ENCODE measurements around the gene NR1I2.

The NR1I2 gene

DNA sequence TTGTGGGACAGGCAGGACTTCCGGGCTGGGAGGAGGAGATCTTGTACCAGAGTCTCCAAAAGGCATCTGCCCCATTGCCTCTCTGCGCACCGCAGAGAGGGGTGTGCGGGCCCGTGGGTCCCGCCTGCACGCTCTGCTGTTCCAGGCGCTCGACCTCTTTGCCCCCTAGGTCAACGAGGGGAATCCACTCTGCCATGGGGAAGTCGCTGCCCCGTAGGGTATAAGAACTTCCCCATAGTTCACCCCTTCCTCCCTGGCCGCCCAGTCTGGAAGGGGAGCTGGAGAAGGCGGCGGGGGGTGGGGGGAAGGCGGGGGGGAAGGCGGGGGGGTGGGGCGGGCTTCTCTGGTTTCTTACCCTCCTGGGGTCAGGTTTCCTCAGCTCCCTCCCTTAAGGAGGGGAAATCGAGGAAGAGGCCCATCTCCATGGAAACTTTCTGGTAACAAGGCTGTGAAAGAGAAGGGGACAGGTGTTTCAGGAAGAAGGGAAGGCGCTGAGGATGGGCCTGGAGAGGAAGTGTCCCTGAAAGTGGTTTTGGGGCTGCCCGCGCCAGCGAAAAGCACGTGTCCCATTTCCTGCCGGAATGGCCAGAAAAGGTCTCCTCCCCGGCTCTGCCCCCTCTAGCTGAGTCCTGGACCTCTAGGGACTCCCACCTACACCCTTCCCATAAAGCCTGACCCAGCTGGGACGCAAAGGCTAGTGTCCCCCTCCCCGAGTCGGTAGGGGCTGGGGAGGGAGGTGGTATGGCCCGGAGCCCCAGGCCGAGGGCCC, 27.5 kb downstream of the NR1I2 start:
- Histone ChIP-seq H4K20me1 (ENCODE audit: insufficient read depth, low read length, poor library complexity, severe bottlenecking) (no peaks in the 10 kb centered on the region), H3F3A (ENCODE audit: low read depth) (no peaks in the 10 kb centered on the region), H3K4me3 (ENCODE audit: low read length, poor library complexity, severe bottlenecking) (no peak overlapping the region), H3K9me2 (replicated peaks; ENCODE audit: low read depth, low read length) (no peaks in the 10 kb centered on the region), H3K4me2 (ENCODE audit: low read depth, low read length, poor library complexity, severe bottlenecking) (no peak overlapping the region), H3K79me2 (ENCODE audit: insufficient read depth, low read length) (no peaks in the 10 kb centered on the region), H3K27me3 (ENCODE audit: insufficient read depth, low read length, poor library complexity, severe bottlenecking) (no peaks in the 10 kb centered on the region), H3K9me3 (ENCODE audit: insufficient read depth, low read depth, low read length) (no peaks in the 10 kb centered on the region), H3K36me3 (ENCODE audit: insufficient read depth, low read length) (no peaks in the 10 kb centered on the region), H3K9ac (ENCODE audit: low read depth, low read length, poor library complexity, severe bottlenecking) (no peak overlapping the region), H2AFZ (ENCODE audit: low read length) (no peak overlapping the region), H3K4me1 (ENCODE audit: insufficient read depth, low read length, poor library complexity, severe bottlenecking) (no peaks in the 10 kb centered on the region)
- no peak for TF ChIP-seq EZH2phosphoT487 (IDR thresholded peaks at IDR 0.05; ENCODE audit: borderline replicate concordance)
- TF ChIP-seq, protein P1, sequence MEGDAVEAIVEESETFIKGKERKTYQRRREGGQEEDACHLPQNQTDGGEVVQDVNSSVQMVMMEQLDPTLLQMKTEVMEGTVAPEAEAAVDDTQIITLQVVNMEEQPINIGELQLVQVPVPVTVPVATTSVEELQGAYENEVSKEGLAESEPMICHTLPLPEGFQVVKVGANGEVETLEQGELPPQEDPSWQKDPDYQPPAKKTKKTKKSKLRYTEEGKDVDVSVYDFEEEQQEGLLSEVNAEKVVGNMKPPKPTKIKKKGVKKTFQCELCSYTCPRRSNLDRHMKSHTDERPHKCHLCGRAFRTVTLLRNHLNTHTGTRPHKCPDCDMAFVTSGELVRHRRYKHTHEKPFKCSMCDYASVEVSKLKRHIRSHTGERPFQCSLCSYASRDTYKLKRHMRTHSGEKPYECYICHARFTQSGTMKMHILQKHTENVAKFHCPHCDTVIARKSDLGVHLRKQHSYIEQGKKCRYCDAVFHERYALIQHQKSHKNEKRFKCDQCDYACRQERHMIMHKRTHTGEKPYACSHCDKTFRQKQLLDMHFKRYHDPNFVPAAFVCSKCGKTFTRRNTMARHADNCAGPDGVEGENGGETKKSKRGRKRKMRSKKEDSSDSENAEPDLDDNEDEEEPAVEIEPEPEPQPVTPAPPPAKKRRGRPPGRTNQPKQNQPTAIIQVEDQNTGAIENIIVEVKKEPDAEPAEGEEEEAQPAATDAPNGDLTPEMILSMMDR (conservative IDR thresholded peaks at IDR 0.05; ENCODE audit: low read length): no peak

DNA sequence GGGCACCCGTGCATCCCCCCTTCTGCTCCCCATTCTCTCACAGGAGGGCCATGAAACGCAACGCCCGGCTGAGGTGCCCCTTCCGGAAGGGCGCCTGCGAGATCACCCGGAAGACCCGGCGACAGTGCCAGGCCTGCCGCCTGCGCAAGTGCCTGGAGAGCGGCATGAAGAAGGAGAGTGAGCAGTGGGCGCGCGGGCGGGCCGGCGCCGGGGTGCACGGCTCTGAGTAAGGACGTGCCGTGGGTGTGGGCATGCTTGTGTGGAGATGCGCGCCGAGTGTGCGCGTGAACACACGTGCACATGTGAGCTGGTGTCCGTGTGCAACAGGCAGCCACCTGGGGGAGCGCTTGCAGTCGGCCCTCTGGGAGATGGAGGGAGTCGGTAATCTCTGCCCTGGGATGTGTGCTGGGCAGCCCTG, 28.1 kb downstream of the NR1I2 start:
- Histone ChIP-seq H3K4me2 (ENCODE audit: low read depth, low read length, poor library complexity, severe bottlenecking) (no peak overlapping the region), H3K4me1 (ENCODE audit: insufficient read depth, low read length, poor library complexity, severe bottlenecking) (no peaks in the 10 kb centered on the region), H3K4me3 (ENCODE audit: low read length, poor library complexity, severe bottlenecking) (no peak overlapping the region), H3K27me3 (ENCODE audit: insufficient read depth, low read length, poor library complexity, severe bottlenecking) (no peaks in the 10 kb centered on the region), H4K20me1 (ENCODE audit: insufficient read depth, low read length, poor library complexity, severe bottlenecking) (no peaks in the 10 kb centered on the region), H3K9me3 (ENCODE audit: insufficient read depth, low read depth, low read length) (no peaks in the 10 kb centered on the region), H3K9ac (ENCODE audit: low read depth, low read length, poor library complexity, severe bottlenecking) (no peak overlapping the region), H3K9me2 (replicated peaks; ENCODE audit: low read depth, low read length) (no peaks in the 10 kb centered on the region), H3K36me3 (ENCODE audit: insufficient read depth, low read length) (no peaks in the 10 kb centered on the region), H3F3A (ENCODE audit: low read depth) (no peaks in the 10 kb centered on the region), H3K79me2 (ENCODE audit: insufficient read depth, low read length) (no peaks in the 10 kb centered on the region), H2AFZ (ENCODE audit: low read length) (no peak overlapping the region)
- TF ChIP-seq EZH2phosphoT487 (IDR thresholded peaks at IDR 0.05; ENCODE audit: borderline replicate concordance): no peak
- TF ChIP-seq, protein P1 (conservative IDR thresholded peaks at IDR 0.05; ENCODE audit: low read length): no peak

GRCh38 chr3:119812491-119813058, 30.7 kb downstream of the NR1I2 start:
- no peak overlapping the region for H3K9ac ChIP-seq (ENCODE audit: low read depth, low read length, poor library complexity, severe bottlenecking)
- no peaks in the 10 kb centered on the region for H3K79me2 ChIP-seq (ENCODE audit: insufficient read depth, low read length)
- H3K27me3 ChIP-seq (ENCODE audit: insufficient read depth, low read length, poor library complexity, severe bottlenecking): no peaks in the 10 kb centered on the region
- no peak overlapping the region for H3K4me3 ChIP-seq (ENCODE audit: low read length, poor library complexity, severe bottlenecking)
- H2AFZ ChIP-seq (ENCODE audit: low read length): no peak overlapping the region
- no peaks in the 10 kb centered on the region for H3F3A ChIP-seq (ENCODE audit: low read depth)
- no peak for TF ChIP-seq EZH2phosphoT487 (IDR thresholded peaks at IDR 0.05; ENCODE audit: borderline replicate concordance)
- TF ChIP-seq, protein P1 (conservative IDR thresholded peaks at IDR 0.05; ENCODE audit: low read length): no peak
- H4K20me1 ChIP-seq (ENCODE audit: insufficient read depth, low read length, poor library complexity, severe bottlenecking): no peaks in the 10 kb centered on the region
- no peaks in the 10 kb centered on the region for H3K9me3 ChIP-seq (ENCODE audit: insufficient read depth, low read depth, low read length)
- H3K4me1 ChIP-seq (ENCODE audit: insufficient read depth, low read length, poor library complexity, severe bottlenecking): no peaks in the 10 kb centered on the region
- no peaks in the 10 kb centered on the region for H3K36me3 ChIP-seq (ENCODE audit: insufficient read depth, low read length)
- no peak overlapping the region for H3K4me2 ChIP-seq (ENCODE audit: low read depth, low read length, poor library complexity, severe bottlenecking)
- no peaks in the 10 kb centered on the region for H3K9me2 ChIP-seq (replicated peaks; ENCODE audit: low read depth, low read length)
